Subcutaneous abdominal adipose tissue (tissue), 5 donors: Measurements from ENCODE around the gene ID4.

Experiments
- H3K27ac ChIP-seq: one replicate; pipeline ENCODE4 v1.7.0; 2013; ENCODE audit warnings: low read depth, mild to moderate bottlenecking, inconsistent platforms, low read length, moderate library complexity
- H3K27me3 ChIP-seq, 5 donors: one replicate each; pipeline ENCODE4 v1.7.0; 2013; ENCODE audit warnings: low read length in 5 of 5, inconsistent platforms in 1 of 5; ENCODE audit not compliant: control insufficient read depth in 5 of 5, insufficient read depth in 4 of 5
- H3K36me3 ChIP-seq, 5 donors: one replicate each; pipeline ENCODE4 v1.7.0; 2013; ENCODE audit warnings: low read length in 5 of 5; ENCODE audit not compliant: control insufficient read depth in 5 of 5, insufficient read depth in 5 of 5
- H3K4me1 ChIP-seq, 5 donors: one replicate each; pipeline ENCODE4 v1.7.0; 2013; ENCODE audit warnings: low read length in 5 of 5, mild to moderate bottlenecking in 3 of 5, moderate library complexity in 1 of 5; ENCODE audit not compliant: control insufficient read depth in 5 of 5, insufficient read depth in 5 of 5
- H3K4me3 ChIP-seq, 5 donors: one replicate each; pipeline ENCODE4 v1.7.0; 2013; ENCODE audit warnings: low read length in 5 of 5, low read depth in 1 of 5
- H3K9ac ChIP-seq, 5 donors: one replicate each; pipeline ENCODE4 v1.7.0; 2013; ENCODE audit warnings: low read length in 5 of 5, mild to moderate bottlenecking in 4 of 5, moderate library complexity in 3 of 5
- H3K9me3 ChIP-seq, 5 donors: one replicate each; pipeline ENCODE4 v1.7.0; 2013; ENCODE audit warnings: low read length in 5 of 5; ENCODE audit not compliant: control insufficient read depth in 5 of 5
- donor health status: healthy.
- donor health status: healthy.
- donor health status: healthy.
- donor health status: healthy.
- donor health status: healthy.

The ID4 gene

GRCh38 chr6:19830171-19830570, 7.0 kb upstream of the ID4 start:
- H3K4me3 ChIP-seq = no peak overlapping the region
- H3K9ac ChIP-seq = no peak overlapping the region
- H3K36me3 ChIP-seq = no peaks in the 10 kb centered on the region
- H3K27me3 ChIP-seq = no peaks in the 10 kb centered on the region
- H3K9me3 ChIP-seq = no peaks in the 10 kb centered on the region
- peaks cover 0 to 7% (median 0%) of the 10 kb centered on the region in 5 donors for H3K4me1 ChIP-seq
- H3K27ac ChIP-seq = no peak overlapping the region

GRCh38 chr6:19831358-19831757, 5.8 kb upstream of the ID4 start:
- Histone ChIP-seq H3K4me1 (peaks cover 0 to 10% (median under 1%) of the 10 kb centered on the region in 5 donors), H3K36me3 (no peaks in the 10 kb centered on the region), H3K9me3 (no peaks in the 10 kb centered on the region), H3K27me3 (no peaks in the 10 kb centered on the region), H3K9ac (no peak overlapping the region), H3K4me3 (no peak overlapping the region), H3K27ac (no peak overlapping the region)

- Histone ChIP-seq H3K9ac (no peak overlapping the region), H3K4me1 (peaks cover 0 to 17% (median 14%) of the 10 kb centered on the region in 5 donors), H3K4me3 (no peak overlapping the region), H3K27me3 (peaks cover 0 to 7% (median 4%) of the 10 kb centered on the region in 5 donors), H3K9me3 (no peaks in the 10 kb centered on the region), H3K27ac (no peak overlapping the region), H3K36me3 (no peaks in the 10 kb centered on the region)
Measured at GRCh38 chr6:19833947-19834346, 3.2 kb upstream of the ID4 start.

- Histone ChIP-seq H3K4me1 (peaks cover 0 to 22% (median 20%) of the 10 kb centered on the region in 5 donors), H3K9me3 (no peaks in the 10 kb centered on the region), H3K9ac (no peak overlapping the region), H3K27ac (no peak overlapping the region), H3K36me3 (no peaks in the 10 kb centered on the region), H3K27me3 (peaks cover 0 to 9% (median 4%) of the 10 kb centered on the region in 5 donors), H3K4me3 (no peak overlapping the region)
Measured at GRCh38 chr6:19834858-19835257, 2.3 kb upstream of the ID4 start.

- Histone ChIP-seq H3K9me3 (no peaks in the 10 kb centered on the region), H3K27me3 (peaks cover 0 to 9% (median 4%) of the 10 kb centered on the region in 5 donors), H3K9ac (no peak overlapping the region), H3K27ac (no peak overlapping the region), H3K4me1 (peaks cover 0 to 29% (median 21%) of the 10 kb centered on the region in 5 donors), H3K4me3 (no peak overlapping the region), H3K36me3 (no peaks in the 10 kb centered on the region)
Measured at GRCh38 chr6:19835605-19836004, 1.6 kb upstream of the ID4 start.

- Histone ChIP-seq H3K4me3 (peak overlapping the region; percentile 80 to 90 (median 86)), H3K9ac (peak overlapping the region in 4 of 5 donors; percentile 70 to 93 (median 78)), H3K27me3 (peaks cover 0 to 9% (median 4%) of the 10 kb centered on the region in 5 donors), H3K9me3 (no peaks in the 10 kb centered on the region), H3K4me1 (peaks cover 0 to 31% (median 21%) of the 10 kb centered on the region in 5 donors), H3K27ac (peak overlapping the region; percentile 38), H3K36me3 (no peaks in the 10 kb centered on the region)
Measured at GRCh38 chr6:19837511-19838441, 606 bp downstream of the ID4 start.

GRCh38 chr6:19838442-19839236, 1.5 kb downstream of the ID4 start:
- H3K4me1 ChIP-seq = peaks cover 0 to 30% (median 21%) of the 10 kb centered on the region in 5 donors
- H3K9me3 ChIP-seq = no peaks in the 10 kb centered on the region
- peak overlapping the region; percentile 38 for H3K27ac ChIP-seq
- no peaks in the 10 kb centered on the region for H3K36me3 ChIP-seq
- peak overlapping the region; percentile 80 to 90 (median 86) for H3K4me3 ChIP-seq
- H3K9ac ChIP-seq = peak overlapping the region; percentile 13 to 93 (median 77)
- H3K27me3 ChIP-seq = peaks cover 0 to 9% (median 4%) of the 10 kb centered on the region in 5 donors

GRCh38 chr6:19839237-19839546, 2.0 kb downstream of the ID4 start:
- Histone ChIP-seq H3K4me3 (peak overlapping the region; percentile 79 to 90 (median 81)), H3K9ac (peak overlapping the region in 4 of 5 donors; percentile 70 to 93 (median 78)), H3K4me1 (peaks cover 0 to 25% (median 21%) of the 10 kb centered on the region in 5 donors), H3K27me3 (peaks cover 0 to 9% (median 4%) of the 10 kb centered on the region in 5 donors), H3K9me3 (no peaks in the 10 kb centered on the region), H3K27ac (peak overlapping the region; percentile 27), H3K36me3 (no peaks in the 10 kb centered on the region)

- Histone ChIP-seq H3K9me3 (no peaks in the 10 kb centered on the region), H3K36me3 (no peaks in the 10 kb centered on the region), H3K4me1 (peaks cover 0 to 25% (median 21%) of the 10 kb centered on the region in 5 donors), H3K9ac (peak overlapping the region in 2 of 5 donors; percentile 35 to 79), H3K27me3 (peaks cover 0 to 9% (median 4%) of the 10 kb centered on the region in 5 donors), H3K4me3 (peak overlapping the region in 4 of 5 donors; percentile 28 to 90 (median 84)), H3K27ac (no peak overlapping the region)
Measured at GRCh38 chr6:19839788-19840187, 2.6 kb downstream of the ID4 start.
